Right renal cortex interstitium (tissue), 3 donors: ENCODE data around the gene STK11IP. TPM values are rescaled to one million over a fixed set of nuclear protein-coding genes. Genes with fewer than 3 reads are reported as not detected.

Experiments used
- DNase-seq, 3 donors: peaks; one replicate each; pipeline ENCODE4 v3.0.0-alpha.2; 2013; ENCODE audit warnings: low read depth in 3 of 3, low spot score in 2 of 3
- polyA plus RNA-seq, 3 donors: library from polyadenylated mRNA; unstranded; fragments of 120-200 nt; gene quantifications; one replicate each; pipeline ENCODE4 v1.2.1, GENCODE V29; 2013; ENCODE audit not compliant: insufficient read length in 3 of 3

Gene STK11IP
- polyA plus RNA-seq, 3 donors, result 18.9 to 20.7 (median 19.4) TPM

DNA sequence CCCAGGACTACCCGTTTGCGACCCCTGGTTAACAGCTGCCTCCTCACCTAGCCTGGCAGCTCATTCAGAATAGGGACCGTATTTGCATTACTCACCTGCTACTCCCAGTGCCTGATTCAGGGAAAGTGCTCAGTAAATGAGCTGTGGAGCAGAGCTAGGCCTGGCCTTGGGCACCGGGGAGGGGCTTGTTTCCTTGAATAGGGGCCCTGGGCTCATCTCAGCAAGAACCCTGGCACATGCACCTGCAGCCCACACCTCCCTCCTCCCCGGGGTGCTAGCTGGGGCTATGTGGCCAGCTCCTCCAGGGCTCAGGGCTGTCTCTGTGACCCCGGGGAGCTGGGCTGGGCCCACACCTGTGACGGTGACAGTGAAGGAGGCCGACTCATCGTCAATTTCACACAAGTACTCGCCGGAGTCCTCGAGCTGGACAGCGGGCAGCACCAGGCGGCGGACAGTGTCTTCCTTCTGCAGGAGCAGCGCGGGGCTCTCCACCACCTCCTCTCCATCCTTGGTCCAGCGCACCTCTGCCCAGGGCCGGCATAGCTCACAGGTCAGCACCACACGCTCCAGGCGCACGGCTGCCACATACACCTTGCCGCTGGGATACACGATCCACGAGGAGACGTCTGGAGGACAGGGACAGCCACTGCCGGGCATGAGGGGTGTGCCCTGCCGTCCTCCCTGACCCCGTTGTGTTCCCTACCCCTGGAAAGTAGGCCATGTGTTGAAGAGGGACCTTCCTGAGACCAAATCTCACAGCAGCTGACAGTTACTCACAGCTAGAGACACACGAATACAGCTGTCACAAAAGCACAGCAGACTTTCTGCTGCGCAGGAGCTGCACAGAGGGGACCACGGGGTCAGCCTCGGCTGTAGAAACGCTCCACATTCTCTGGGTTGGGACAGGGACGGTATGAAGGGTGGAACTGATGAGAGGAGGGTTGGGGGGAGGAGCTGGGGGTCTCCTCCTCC lies 35.3 kb upstream of the STK11IP start:
- no peak for DNase-seq

DNA sequence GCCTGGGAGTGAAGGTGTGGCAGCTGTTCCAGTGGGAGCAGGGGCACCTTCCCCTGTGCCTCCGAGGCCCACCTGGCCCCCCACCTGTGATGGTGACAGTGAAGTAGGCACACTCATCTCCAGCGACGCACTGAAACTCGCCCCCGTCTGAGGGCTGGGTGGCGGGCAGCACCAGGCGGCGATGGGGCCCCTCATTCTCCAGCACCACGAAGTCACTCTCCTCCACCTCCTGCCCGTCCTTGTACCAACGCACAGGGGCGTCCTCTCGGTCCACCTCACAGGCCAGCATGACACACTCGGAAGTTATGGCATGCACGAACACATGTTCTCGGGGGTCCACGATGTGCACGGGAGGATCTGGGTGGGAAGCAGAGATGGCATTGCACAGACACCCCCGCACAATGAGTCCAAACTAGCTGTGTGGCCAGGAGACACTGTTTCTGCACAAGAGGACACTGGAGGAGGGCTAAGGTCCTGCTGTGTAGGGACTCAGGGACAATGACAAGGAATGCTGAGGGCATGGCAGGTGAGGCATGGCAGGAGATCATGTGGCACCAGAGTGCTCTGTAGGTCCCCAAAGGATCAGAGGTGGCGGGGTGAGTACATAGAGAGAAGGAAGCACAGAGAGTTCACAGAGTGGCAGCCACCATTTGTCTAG lies 34.3 kb upstream of the STK11IP start:
- DNase-seq, result no peak

DNA sequence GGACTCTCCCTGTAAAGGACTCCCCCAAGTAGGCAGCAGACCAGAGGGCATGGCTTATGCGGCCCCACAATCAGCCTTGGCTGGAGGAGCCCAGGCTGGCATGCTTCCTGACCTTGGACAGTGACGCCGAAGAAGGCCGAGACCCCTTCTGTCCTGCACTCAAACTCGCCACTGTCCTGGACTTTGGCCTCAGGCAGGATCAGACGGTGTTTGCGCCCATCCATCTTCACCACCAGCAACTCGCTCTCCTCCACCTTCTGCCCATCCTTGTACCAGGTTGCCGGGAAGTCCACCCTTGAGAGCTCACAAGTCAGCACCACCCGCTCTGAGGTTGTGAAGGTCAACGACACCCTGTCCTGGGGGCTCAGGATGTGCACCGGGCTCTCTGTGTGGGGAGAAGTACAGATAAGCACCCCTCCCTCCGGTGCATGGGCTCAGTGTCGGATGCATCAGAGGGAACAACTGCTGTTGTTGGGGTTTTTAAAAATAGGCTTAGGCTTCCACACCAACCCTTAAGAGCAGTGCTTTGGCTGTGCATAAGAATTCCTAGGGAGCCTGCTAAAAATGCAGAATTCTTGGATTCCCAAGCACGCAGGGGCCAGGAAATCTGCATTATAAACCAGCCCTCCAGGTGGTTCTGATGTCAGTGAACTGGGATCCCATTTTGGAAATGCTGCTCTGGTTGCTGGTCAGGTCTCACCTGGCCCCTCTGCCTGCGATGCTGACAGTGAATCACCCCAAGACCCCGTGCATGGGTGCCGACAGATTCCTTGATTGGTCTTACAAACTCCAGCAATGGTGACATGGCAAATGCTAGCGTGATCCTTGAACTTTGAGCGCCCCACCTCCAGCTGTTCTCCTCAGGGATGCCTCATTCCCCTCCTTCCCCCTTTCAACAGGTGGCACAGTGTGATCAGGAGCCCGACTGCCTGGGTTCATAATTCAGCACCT lies 32.3 kb upstream of the STK11IP start:
- DNase-seq, result no peak

DNA sequence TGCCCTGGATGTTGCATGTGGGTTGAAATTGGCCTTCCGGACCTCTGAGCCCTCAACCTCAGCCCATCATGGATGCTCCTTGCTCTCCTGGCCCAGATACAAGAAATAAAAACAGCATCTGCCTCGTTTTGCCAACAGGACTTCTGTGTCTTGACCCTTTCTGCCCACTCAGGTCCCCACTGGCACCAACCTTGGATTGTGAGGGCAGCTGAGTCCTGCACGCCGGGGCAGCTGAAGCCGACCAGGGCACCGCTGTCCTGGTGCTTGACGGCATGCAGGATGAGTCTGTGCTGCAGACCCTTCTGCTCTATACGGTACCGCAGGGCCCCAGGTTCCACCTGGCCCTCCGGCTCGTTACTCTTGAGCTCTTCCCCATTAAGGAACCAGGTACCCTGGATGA lies 31.0 kb upstream of the STK11IP start:
- DNase-seq, result no peak

DNA sequence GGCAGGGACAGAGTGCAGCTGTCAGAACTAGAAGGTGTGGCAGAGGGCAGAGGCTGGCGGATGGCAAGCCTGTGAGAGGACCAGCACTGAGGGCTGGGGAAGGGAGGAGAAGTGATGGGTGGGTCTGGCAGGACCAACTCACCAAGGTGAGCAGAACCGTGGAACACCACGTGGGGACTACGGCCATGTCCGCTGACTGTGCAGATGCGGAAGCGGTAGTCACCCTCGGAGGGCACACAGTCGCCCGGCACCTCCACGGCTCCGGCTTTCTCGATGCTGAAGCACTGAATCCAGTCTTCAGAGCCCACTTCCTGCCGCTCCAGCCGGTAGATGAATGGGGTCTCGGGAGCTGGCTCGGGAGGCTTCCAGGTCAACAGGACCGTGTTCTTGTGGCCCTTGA lies 30.5 kb upstream of the STK11IP start:
- DNase-seq, result no peak

DNA sequence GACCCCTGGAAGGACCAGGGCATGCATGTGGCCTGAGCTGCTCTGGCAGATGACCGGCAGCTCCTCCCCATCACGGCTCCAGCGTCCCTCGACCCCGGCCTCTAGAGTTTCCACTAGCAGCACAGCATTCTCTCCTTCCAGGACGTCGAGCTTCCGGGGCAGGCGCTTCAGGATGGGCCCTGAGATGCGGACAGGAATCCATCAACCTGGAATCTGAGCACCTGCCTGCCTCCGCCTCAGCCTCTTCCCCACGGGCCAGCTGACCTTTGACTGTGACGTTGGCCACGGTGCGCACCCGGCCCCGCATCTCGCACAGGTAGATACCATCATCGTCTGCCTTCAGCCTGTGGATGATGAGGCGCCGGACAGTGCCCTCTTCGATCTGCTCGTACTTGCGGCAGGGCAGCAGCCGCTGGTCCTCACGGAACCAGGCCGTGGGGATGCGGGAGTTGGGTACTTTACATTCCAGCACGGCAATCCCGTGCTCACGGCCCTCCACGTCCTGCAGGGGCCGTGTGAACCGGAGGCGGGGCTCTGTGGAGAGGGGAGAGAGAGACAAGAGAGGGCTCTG lies 29.8 kb upstream of the STK11IP start:
- DNase-seq, result no peak

DNA sequence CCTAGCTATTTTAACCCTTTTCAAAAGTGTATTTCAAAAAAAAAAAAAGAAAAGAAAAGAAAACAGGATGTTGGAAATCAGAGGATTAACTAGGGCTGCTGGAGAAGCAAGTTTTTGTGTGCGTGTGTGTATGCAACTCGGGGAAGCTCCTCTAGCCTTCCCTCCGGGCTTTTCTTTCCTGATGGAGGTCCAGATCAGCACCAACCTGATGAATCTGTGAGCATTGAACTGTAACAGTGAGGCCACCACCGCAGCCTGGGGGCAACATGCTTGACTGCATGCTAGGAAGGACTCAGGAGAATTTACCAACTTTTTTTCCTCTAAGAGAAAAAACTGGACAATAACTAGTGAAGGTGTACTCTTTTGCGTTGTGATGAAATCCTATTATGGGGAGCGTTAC lies 28.6 kb upstream of the STK11IP start:
- DNase-seq, result no peak

DNA sequence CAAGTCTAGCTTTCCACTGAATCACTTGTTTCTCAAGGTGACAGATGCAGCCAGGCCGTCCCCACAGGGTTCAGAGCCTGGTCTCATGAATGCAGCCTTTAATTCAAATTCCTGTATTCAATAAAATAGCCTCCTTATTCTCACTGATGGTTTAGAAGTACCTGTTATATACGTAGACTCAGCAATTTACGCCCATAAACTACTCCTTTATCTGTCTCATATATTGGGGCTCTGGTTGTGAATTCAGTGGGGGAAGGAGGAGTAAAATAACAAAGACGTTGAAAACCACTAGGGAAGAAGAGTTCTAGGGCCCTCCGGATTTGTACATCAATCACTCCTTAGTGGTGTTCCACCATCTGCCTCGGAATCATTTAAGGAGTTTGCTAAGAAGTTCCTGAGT lies 28.0 kb upstream of the STK11IP start:
- DNase-seq, result no peak

DNA sequence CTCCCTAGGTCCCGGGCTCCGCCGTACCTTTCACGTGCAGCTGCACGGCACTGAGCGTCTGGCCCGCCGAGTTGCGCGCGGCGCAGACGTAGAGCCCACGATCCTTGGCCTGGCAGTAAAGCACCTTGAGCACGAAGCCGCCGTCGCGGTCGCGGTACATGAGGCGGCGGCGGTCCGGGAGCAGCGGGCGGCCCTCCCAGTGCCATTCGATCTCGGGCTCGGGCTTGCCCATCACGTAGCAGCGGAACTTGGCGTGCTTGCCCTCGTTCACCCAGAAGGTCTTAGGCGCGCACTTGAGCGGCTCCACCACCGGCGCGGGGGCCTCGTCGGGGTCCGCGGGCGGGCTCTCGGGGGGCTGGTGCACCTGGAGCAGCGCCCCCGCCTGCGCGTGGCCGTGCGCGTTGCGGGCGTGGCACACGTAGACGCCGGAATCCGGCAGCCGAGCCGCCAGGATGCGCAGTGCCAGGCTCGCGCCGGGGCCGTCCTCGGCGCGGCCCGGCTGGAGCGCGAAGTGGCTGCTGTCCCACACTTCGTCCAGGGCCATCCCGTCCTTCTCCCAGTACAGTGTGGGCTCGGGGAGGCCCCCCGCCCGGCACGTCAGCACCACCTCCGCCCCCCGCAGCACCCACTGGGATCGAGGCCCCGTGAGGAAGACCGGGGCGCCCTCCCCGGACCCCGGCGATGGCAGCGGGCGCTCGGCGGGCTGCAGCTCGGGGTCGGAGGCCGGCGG lies 27.3 kb upstream of the STK11IP start:
- DNase-seq, result no peak

DNA sequence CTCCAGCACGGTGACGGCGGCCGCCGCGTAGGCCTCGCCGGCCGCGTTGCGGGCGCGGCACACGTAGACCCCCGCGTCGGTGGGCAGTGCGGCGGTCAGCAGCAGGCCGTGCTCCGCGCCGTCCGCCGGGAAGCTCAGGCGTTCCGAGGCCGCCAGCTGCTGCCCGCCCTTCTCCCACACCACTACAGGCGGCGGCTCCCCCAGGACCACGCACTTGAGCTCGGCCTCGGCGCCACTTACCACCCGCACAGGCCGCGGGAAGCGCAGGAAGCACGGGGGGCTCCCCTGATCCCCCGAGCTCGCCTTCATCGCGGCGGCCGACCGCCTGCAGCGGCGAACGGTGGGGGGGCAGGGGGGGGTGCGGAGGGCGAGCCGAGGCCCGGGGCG lies 26.7 kb upstream of the STK11IP start:
- DNase-seq, result no peak

DNA sequence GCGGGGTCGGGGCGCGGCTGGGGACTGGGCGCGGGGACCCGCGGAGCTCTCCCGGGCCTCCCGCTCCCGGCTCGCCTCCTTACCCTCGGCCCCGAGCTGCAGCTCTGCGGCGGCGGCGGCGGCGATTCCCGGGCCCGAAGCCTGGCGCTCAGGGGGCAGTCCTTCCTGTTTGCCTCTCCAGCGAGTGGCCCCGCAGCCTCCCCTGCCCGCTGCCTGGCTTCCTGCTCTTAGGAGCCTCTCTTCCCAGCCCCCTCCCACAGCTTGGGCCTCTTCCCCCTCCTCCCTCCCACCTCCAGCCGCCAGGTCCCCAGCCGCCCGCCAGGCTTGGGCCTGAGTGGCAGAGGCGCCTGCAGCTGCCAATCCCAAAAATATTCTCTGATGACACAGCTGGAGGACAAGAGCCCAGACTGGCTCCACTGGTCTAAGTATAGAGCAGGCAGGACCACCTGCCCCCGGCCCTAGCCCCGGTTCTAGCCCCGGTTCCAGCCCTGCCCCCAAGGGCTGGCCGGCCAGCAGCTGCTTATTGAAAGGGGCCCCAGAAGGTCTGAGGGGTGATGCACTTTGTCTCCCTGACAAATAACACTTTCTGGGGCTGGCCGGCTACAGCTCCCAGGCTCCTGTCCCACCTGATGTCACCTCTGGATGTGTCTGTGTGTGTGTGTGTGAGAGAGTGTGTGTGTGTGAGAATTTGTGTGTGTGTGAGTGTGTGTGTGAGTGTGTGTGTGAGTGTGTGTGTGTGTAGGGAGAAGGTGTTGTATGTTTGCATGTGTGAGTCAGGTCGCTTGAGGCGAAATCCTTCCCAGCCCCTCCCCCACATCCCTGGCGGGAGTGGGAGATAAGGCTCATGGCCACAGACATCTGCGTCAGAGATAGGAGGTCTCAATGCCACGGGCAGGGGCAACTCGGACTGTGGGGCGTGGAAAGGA lies 26.1 kb upstream of the STK11IP start, which contains the start of gene OBSL1:
Gene OBSL1, minus strand, starts transcription at position 229 of the 926 bp plus-strand sequence. CDS start 307 bp downstream, outside the sequence.
- no peak for DNase-seq

DNA sequence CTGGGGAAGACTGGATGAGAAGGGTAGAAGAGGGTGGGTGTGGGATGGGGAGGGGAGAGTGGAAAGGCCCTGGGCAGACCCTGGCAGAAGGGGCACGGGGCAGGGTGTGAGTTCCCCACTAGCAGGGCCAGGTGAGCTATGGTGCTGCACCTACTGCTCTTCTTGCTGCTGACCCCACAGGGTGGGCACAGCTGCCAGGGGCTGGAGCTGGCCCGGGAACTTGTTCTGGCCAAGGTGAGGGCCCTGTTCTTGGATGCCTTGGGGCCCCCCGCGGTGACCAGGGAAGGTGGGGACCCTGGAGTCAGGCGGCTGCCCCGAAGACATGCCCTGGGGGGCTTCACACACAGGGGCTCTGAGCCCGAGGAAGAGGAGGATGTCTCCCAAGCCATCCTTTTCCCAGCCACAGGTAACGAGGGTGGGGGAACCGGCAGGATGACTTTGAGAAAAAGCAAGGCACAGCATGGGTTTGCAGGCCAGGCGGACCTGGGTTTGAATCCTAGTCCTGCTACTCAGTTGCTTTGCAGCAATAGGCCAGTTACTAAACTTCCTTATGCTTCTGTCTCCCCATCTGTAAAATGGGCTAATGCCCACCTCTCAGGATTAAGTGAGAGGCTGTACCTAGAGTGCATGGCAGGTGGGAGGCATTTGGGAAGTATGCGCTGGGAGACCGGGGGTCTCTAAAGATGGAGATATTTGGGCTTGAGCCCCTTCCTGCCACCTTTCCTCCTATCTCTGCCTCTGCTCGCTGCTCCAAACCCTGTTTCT lies 25.2 kb upstream of the STK11IP start, which contains the start of gene INHA:
Gene INHA, plus strand, starts transcription at position 74 of the 765 bp plus-strand sequence. Its CDS starts 65 bp downstream, at position 139.
- no peak for DNase-seq

DNA sequence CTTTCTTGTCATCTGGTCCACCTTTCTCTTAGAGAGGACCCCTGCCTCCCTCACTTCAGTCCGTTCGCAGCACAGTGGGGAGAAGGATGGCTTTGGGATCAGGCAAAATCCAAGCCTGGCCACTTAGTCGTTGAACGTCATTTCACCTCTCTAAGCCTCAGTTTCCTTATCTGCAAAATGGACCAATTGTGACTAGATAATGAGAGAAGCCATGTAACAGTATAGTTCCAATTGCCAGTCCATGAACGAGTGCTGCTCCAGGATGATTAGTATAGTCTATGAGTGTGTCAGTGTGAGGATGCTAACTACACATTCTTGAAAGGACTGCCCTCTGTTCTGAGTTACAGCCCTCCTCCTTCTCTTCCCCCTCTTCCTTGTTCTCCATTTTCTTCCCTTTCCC lies 24.5 kb upstream of the STK11IP start:
- DNase-seq, result no peak

DNA sequence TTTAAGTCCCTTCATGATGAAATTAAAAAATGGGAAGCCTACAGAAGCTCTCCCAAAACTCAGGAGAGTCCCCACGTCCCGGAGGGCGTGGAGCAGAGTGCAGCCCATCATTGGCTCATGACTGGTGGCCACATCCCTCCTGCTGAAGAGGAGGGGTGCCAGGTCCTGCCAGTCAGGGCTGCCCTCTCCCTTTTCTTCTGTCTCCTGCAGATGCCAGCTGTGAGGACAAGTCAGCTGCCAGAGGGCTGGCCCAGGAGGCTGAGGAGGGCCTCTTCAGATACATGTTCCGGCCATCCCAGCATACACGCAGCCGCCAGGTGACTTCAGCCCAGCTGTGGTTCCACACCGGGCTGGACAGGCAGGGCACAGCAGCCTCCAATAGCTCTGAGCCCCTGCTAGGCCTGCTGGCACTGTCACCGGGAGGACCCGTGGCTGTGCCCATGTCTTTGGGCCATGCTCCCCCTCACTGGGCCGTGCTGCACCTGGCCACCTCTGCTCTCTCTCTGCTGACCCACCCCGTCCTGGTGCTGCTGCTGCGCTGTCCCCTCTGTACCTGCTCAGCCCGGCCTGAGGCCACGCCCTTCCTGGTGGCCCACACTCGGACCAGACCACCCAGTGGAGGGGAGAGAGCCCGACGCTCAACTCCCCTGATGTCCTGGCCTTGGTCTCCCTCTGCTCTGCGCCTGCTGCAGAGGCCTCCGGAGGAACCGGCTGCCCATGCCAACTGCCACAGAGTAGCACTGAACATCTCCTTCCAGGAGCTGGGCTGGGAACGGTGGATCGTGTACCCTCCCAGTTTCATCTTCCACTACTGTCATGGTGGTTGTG lies 23.0 kb upstream of the STK11IP start:
- no peak for DNase-seq

DNA sequence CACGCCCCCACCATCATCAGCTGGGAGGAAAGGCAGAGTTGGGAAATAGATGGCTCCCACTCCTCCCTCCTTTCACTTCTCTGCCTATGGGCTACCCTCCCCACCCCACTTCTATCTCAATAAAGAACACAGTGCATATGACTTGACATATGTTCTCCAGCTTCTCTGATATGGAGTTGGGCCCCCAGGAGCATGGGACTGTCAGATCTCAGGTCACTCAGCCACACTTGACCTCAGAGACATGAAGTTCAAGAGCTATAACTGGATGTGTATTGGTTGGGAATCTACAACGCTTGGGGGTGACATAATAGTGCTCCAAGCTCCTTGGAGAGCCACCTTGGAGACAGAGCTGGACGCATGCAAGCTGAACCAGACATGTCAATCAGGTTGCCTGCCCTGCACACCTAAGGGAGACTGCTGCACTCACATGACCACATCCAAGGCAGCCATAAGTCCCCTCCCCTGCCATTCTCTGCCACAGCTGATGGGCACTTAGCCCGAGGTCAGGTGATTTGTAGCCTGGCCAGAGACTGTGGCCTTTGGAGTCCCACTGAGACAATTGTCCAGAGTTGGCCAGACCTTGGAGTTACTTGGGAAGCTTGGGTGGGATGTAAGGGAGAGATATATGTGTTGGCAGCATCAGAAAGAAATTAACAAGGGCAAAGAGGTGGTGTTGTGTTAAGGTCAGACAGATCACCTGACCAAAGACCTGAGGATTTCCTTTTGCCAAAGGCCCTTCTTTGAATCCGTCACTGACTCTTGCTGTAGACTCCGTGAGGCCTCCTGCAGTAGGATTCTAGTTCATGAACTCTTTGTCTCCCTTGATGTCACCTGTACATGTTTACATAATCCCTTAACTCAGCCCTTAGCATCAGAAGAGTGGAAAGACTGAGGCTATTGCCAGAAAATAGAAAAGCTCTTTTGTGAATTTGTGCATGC lies 21.8 kb upstream of the STK11IP start:
- DNase-seq, result no peak
